Dedifferentiated amniotic fluid mesenchymal stem cell (primary cell): ENCODE data around the gene KIF11.
"Not testable (repeated sequence)": the region's sequence is repeated elsewhere in the genome, so short reads cannot be mapped to it uniquely, and the experiment has no call there.

Experiments used
- DNase-seq: peaks from one replicate; pipeline ENCODE4 v3.0.0-alpha.2; 2016; ENCODE audit errors: extremely low spot score

The KIF11 gene

GRCh38 chr10:92590623-92591549, 2.0 kb upstream of the KIF11 start:
- DNase-seq = peak; percentile 48

GRCh38 chr10:92591550-92592022, 1.3 kb upstream of the KIF11 start:
- DNase-seq = peak; percentile 90

GRCh38 chr10:92593619-92594588, 974 bp downstream of the KIF11 start:
- DNase-seq = no peak

- no peak for DNase-seq
Observed at GRCh38 chr10:92595505-92595904, 2.6 kb downstream of the KIF11 start.

DNA sequence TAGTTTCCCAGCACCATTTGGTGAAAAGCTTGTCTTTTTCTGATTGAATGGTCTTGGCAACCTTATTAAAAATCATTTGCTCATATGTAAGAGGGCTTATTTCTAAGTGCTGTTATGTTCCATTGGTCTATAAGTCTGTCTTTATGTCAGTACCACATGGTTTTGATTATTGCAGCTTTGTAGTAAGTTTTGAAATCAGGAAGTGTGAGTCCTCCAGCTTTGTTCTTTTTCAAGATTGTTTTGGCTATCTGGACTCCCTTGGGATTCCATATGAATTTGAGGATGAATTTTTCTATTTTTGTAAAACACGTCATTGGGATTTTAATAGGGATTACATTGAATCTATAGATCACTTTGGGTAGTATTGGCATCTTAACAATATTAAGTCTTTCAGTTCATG, 5.4 kb downstream of the KIF11 start:
- no peak for DNase-seq

GRCh38 chr10:92604841-92605240, 11.9 kb downstream of the KIF11 start:
- no peak for DNase-seq

- DNase-seq = no peak
Observed at GRCh38 chr10:92615515-92615914, 22.6 kb downstream of the KIF11 start.

GRCh38 chr10:92619368-92619767, 26.4 kb downstream of the KIF11 start:
- DNase-seq = no peak

DNA sequence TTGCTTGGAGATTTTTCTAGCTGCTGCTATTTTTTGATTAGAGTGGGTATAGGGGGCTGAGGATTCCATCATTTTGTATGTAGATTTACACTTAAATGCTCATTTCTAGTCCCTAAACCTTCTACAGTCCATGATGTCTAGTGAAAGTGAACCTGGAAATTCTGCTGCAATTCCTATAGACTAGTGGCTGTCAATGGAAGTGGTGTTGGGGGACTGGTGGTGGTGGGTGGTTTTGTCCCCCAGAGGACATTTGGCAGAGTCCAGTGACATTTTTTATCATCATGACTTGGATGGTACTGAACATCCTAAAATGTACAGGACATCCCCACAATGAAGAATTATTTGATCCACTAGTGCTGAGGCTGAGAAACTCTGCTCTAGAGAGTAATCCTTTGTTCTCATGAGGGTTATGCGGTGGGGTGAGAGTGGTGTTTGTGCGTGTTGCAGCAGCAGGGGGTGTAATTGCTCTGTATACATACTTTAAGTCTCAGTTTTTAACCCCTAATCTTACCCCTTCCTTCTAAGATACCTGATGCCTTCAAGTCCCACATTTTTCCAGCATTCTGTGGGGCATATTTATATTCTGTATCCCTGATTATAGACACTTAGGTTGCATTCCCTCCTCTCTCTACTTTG, 35.0 kb downstream of the KIF11 start:
- no peak for DNase-seq

DNA sequence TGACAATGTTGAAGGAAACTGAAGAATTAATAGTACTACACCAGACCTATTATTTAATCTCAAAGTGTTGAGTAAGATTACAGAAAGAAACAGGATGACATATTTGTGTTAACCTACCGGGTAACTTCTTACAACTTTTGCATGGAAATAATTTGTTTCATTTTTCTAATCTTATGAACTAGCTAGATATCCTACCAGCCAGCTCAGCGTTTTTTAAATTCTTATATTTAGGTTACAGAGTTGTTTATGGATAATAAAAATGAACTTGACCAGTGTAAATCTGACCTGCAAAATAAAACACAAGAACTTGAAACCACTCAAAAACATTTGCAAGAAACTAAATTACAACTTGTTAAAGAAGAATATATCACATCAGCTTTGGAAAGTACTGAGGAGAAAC, 37.0 kb downstream of the KIF11 start:
- DNase-seq = no peak

DNA sequence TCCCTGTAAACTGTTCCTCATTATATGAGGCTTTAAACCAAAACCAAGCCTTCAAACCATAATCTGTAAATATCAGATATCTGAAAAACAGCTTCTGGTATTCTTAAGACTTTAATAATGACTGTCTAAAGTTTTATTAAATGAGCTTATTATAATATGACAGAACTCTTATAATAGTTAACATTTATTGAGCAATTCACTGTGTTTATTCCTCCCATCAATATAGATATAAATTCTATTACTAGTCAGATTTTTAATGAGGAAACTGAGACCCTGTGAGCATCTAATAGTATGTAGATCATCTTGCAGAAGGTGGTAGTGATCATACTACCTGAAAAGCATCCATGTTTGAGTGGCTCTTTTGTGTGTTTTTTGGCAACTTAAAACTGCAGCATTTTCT, 45.1 kb downstream of the KIF11 start:
- no peak for DNase-seq

DNA sequence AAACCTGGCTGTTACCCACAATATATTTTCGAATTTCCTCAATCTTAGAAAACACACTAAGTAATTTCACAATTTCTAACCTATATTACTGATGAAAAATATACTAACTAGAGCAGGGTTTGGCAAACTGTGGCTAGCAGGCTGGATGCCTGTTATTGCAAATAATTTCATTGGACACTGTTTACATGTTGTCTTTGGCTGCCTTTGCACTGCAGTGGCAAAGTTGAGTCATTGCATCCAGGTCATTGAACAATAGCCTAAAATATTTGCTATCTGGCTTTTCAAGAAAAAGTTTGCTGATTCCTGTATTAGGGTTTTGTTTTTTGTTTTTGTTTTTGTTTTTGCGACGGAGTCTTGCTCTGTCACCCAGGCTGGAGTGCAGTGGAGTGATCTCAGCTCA, 47.2 kb downstream of the KIF11 start:
- peak; percentile 61 for DNase-seq

DNA sequence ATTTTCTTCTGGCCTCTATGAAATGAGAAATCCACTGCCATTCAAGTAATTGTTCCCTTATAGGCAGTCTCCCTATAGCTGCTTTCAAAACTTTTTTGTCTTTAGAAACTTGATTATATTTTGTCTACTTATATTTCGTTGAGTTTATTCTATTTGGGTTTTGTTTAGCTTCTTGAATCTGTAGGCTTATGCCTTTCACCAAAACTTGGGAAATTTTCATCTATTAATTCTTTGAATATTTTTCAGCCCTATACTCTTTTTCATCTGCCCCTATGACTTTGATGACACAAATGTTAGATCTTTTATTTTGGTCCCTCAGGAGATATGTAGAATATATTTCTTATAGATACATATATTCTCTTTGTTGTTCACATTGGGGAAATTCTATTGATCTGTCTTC, 48.6 kb downstream of the KIF11 start:
- DNase-seq = no peak

- no peak for DNase-seq
Observed at GRCh38 chr10:92644921-92645320, 52.0 kb downstream of the KIF11 start.

- not testable (repeated sequence) for DNase-seq
Observed at GRCh38 chr10:92650864-92651263, 57.9 kb downstream of the KIF11 start.

- no peak for DNase-seq
Observed at GRCh38 chr10:92655426-92655825, 62.5 kb downstream of the KIF11 start.

DNA sequence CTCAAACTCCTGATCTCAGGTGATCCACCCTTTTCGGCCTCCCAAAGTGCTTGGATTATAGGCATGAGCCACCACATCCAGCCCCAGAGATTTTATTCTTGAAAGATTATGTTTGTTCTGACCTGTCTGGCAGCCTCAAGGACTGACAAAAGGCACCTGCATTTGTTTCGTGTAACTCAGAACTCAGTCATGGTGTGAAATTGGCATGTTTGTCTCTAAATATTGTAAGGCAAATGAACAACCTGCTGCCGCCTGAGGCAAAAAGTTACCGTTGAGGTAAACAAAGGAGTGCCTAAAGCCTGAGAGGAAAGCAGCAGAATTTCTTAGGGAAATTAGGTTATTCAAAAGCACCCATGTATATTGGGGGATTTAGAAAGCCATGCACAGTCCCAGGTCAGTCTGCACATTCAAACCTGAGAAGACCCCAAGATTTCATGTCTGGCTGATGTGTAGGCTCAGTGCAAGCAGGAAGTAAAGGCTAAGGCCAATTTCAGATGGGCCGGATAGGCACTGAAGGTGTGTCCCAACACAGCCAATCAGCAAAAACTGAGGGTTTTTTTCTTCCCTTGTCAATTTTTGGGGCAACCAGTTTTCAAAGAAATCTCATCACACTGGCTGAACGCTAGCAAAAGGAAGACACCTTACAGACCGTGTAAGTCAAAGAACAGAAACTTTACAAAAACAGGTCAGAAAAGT, 63.5 kb downstream of the KIF11 start:
- no peak for DNase-seq

GRCh38 chr10:92657024-92657423, 64.1 kb downstream of the KIF11 start:
- no peak for DNase-seq

DNA sequence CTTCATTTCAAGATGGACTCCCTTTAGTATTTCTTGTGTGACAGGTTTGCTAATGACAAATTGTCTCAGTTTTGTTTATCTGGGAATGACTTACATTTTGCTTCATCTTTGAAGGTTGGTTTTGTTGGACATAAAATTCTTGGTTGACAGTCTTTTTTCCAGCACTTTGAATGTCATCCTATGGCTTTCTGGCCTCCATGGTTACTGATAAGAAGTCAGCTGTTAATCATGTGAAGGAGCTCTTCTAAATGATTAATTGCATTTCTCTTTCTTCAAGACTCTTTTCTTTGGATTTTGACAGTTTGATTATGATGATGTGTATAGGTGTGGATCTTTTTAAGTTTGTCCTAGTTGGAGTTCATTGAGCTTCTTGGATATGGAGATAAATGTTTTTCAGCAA, 69.9 kb downstream of the KIF11 start:
- no peak for DNase-seq

GRCh38 chr10:92664322-92664721, 71.4 kb downstream of the KIF11 start:
- no peak for DNase-seq

DNA sequence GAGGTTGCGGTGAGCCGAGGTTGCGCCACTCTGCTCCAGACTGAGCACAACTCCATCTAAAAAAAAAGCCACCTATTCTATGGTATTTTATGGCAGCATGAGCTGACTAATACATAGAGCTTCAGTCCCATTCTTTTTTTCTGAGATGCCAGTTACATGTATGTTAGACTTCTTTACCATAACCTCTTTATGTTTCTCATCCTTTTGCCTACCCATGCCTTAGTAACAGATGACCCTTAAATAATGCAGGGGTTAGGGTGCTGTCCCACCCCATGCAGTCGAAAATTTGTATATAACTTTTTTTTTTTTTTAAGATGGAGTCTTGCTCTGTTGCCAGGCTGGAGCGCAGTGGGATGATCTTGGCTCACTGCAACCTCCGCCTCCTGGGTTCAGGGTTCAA, 74.1 kb downstream of the KIF11 start:
- no peak for DNase-seq
